ENCODE data around the gene TPBG.

DNA sequence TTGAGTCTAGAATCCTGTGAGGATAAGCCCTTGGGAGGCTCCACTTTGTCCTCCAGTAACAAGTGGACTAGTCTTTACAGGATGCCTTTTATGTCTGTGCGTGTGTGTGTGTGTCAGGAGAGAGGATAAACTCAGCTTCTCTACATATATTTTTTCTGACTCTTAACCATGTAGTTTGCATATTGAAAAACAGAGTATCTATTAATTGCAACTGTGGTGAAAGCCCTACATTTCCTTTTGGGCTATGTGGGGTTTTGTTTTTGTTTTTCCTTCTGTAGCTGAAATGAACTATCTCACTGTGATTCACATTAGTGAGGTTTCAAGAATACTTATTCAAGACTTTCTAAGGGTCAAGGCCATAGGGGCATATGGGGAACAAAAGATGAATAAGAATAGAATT lies 17.7 kb downstream of the TPBG start:
- TF ChIP-seq, protein P1, sequence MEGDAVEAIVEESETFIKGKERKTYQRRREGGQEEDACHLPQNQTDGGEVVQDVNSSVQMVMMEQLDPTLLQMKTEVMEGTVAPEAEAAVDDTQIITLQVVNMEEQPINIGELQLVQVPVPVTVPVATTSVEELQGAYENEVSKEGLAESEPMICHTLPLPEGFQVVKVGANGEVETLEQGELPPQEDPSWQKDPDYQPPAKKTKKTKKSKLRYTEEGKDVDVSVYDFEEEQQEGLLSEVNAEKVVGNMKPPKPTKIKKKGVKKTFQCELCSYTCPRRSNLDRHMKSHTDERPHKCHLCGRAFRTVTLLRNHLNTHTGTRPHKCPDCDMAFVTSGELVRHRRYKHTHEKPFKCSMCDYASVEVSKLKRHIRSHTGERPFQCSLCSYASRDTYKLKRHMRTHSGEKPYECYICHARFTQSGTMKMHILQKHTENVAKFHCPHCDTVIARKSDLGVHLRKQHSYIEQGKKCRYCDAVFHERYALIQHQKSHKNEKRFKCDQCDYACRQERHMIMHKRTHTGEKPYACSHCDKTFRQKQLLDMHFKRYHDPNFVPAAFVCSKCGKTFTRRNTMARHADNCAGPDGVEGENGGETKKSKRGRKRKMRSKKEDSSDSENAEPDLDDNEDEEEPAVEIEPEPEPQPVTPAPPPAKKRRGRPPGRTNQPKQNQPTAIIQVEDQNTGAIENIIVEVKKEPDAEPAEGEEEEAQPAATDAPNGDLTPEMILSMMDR (conservative IDR thresholded peaks at IDR 0.05; ENCODE audit: low read depth, low read length) = no peak
- TF ChIP-seq EZH2 (IDR thresholded peaks at IDR 0.05; ENCODE audit: low read length, unreplicated experiment) = no peak
- no peak for TF ChIP-seq EZH2phosphoT487 (IDR thresholded peaks at IDR 0.05; ENCODE audit: borderline replicate concordance, low read length)
